HEK293 (cell line): ENCODE results near the gene SYNGR3.
A peak's percentile ranks its signal among the peaks of the same experiment; 100 is the strongest.

ENCODE experiments used
- AEBP2 ChIP-seq: fragments of 450-650 bp; formaldehyde crosslinking; IDR thresholded peaks from 2 replicates; pipeline ENCODE4 v1.5.1; 2016; ENCODE audit warnings: missing biosample characterization, missing genetic modification characterization, borderline replicate concordance
- KLF7 ChIP-seq: fragments of 450-650 bp; formaldehyde crosslinking; IDR thresholded peaks from 2 replicates; pipeline ENCODE4 v1.5.1; 2016; ENCODE audit warnings: missing biosample characterization, missing genetic modification characterization, borderline replicate concordance
- SCRT1 ChIP-seq: fragments of 450-650 bp; formaldehyde crosslinking; IDR thresholded peaks from 2 replicates; pipeline ENCODE4 v1.5.1; 2016; ENCODE audit warnings: missing biosample characterization, missing genetic modification characterization, borderline replicate concordance
- SCRT2 ChIP-seq: fragments of 450-650 bp; formaldehyde crosslinking; IDR thresholded peaks from 2 replicates; pipeline ENCODE4 v1.5.1; 2016; ENCODE audit warnings: missing biosample characterization, missing genetic modification characterization
- SP7 ChIP-seq: fragments of 450-650 bp; formaldehyde crosslinking; IDR thresholded peaks from 2 replicates; pipeline ENCODE4 v1.5.1; 2016; ENCODE audit warnings: missing biosample characterization, missing genetic modification characterization
- ZBTB11 ChIP-seq: fragments of 450-650 bp; formaldehyde crosslinking; conservative IDR thresholded peaks from 2 replicates; pipeline ENCODE4 v1.5.1; 2016; ENCODE audit warnings: low read depth, missing biosample characterization, missing genetic modification characterization
- ZBTB17 ChIP-seq: fragments of 450-650 bp; formaldehyde crosslinking; IDR thresholded peaks from 2 replicates; pipeline ENCODE4 v1.5.1; 2016; ENCODE audit warnings: missing biosample characterization, missing genetic modification characterization
- ZBTB20 ChIP-seq: fragments of 450-650 bp; formaldehyde crosslinking; IDR thresholded peaks from 2 replicates; pipeline ENCODE4 v1.5.1; 2016; ENCODE audit warnings: missing biosample characterization, missing genetic modification characterization
- ZBTB49 ChIP-seq: fragments of 450-650 bp; formaldehyde crosslinking; IDR thresholded peaks from 2 replicates; pipeline ENCODE4 v1.5.1; 2016; ENCODE audit warnings: missing biosample characterization, missing genetic modification characterization, low read depth
- ZBTB6 ChIP-seq: fragments of 450-650 bp; formaldehyde crosslinking; IDR thresholded peaks from 2 replicates; pipeline ENCODE4 v1.5.1; 2017; ENCODE audit warnings: missing biosample characterization, missing genetic modification characterization
- ZBTB8A ChIP-seq: fragments of 450-650 bp; formaldehyde crosslinking; IDR thresholded peaks from 2 replicates; pipeline ENCODE4 v1.5.1; 2016; ENCODE audit warnings: missing biosample characterization, missing genetic modification characterization
- ZNF175 ChIP-seq: fragments of 450-650 bp; formaldehyde crosslinking; IDR thresholded peaks from 2 replicates; pipeline ENCODE4 v1.5.1; 2016; ENCODE audit warnings: missing biosample characterization, missing genetic modification characterization
- ZNF26 ChIP-seq: fragments of 450-650 bp; formaldehyde crosslinking; IDR thresholded peaks from 2 replicates; pipeline ENCODE4 v1.5.1; 2016; ENCODE audit warnings: missing biosample characterization, missing genetic modification characterization
- ZNF324 ChIP-seq: fragments of 450-650 bp; formaldehyde crosslinking; IDR thresholded peaks from 2 replicates; pipeline ENCODE4 v1.5.1; 2016; ENCODE audit warnings: missing biosample characterization, missing genetic modification characterization
- ZNF518A ChIP-seq: fragments of 450-650 bp; formaldehyde crosslinking; conservative IDR thresholded peaks from 2 replicates; pipeline ENCODE4 v1.5.1; 2016; ENCODE audit warnings: low read depth, missing biosample characterization, missing genetic modification characterization
- ZNF529 ChIP-seq: fragments of 450-650 bp; formaldehyde crosslinking; IDR thresholded peaks from 2 replicates; pipeline ENCODE4 v1.5.1; 2017; ENCODE audit warnings: missing genetic modification characterization, missing biosample characterization; ENCODE audit not compliant: insufficient replicate concordance
- ZNF600 ChIP-seq: fragments of 450-650 bp; formaldehyde crosslinking; IDR thresholded peaks from 2 replicates; pipeline ENCODE4 v1.5.1; 2016; ENCODE audit warnings: missing biosample characterization, missing genetic modification characterization
- ZNF624 ChIP-seq: fragments of 450-650 bp; formaldehyde crosslinking; IDR thresholded peaks from 2 replicates; pipeline ENCODE4 v1.5.1; 2017; ENCODE audit warnings: missing biosample characterization, missing genetic modification characterization
- ZNF701 ChIP-seq: fragments of 450-650 bp; formaldehyde crosslinking; IDR thresholded peaks from 2 replicates; pipeline ENCODE4 v1.5.1; 2016; ENCODE audit warnings: missing biosample characterization, missing genetic modification characterization

SYNGR3 gene

GRCh38 chr16:1989209-1990100 is at the start of gene SYNGR3 (continued):
- TF ChIP-seq ZBTB49 (tag by site-specific recombination) (no peak), ZNF175 (tag by site-specific recombination) (no peak), ZNF26 (tag by site-specific recombination) (no peak), ZBTB11 (tag by site-specific recombination) (no peak), ZNF324 (tag by site-specific recombination) (no peak), ZBTB8A (tag by site-specific recombination) (0 out of 2 replicates have a peak, but pooled peaks have one; percentile 22), ZBTB20 (peak; percentile 14; the same call in 1 of the 2 replicates), ZNF701 (no peak), KLF7 (tag by site-specific recombination) (peak; percentile 67; the same call in 1 of the 2 replicates), ZNF529 (tag by site-specific recombination) (no peak), SCRT1 (tag by site-specific recombination) (peak; percentile 93), ZNF518A (tag by site-specific recombination) (no peak), ZNF624 (tag by site-specific recombination) (no peak), SP7 (tag by site-specific recombination) (0 out of 2 replicates have a peak, but pooled peaks have one; percentile 29), ZBTB6 (no peak), AEBP2 (tag by site-specific recombination) (no peak), ZNF600 (tag by site-specific recombination) (peak; percentile 67; the same call in 1 of the 2 replicates), SCRT2 (tag by site-specific recombination) (peak; percentile 98), ZBTB17 (tag by site-specific recombination) (peak; percentile 13; the same call in 1 of the 2 replicates)
